ENCODE data around the gene LYRM4. TPM values are rescaled to one million over a fixed set of nuclear protein-coding genes. Genes with fewer than 3 reads are reported as not detected.

LYRM4 gene
- polyA plus RNA-seq, 1 donor from 2014 or later, result 29.3 TPM

DNA sequence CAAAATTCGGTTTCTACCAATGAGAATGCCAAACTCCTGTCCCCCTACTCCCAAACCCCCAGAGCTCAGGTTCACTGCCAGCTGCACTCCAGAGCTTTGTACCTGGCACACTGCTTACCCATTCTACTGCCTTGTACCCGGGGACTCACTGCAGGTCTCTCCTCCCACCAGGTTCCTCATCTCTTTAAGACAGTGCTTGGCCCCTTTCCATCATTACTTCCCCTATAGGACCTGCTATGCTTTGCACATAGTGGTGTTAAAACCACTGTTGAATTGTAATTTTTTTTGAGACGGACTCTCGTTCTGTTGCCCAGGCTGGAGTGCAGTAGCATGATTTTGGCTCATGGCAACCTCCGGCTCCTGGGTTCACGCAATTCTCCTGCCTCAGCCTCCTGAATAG lies 25.9 kb downstream of the LYRM4 start:
- H3F3A ChIP-seq (ENCODE audit: insufficient read depth, low read length, poor library complexity, severe bottlenecking), result no peaks in the 10 kb centered on the region

DNA sequence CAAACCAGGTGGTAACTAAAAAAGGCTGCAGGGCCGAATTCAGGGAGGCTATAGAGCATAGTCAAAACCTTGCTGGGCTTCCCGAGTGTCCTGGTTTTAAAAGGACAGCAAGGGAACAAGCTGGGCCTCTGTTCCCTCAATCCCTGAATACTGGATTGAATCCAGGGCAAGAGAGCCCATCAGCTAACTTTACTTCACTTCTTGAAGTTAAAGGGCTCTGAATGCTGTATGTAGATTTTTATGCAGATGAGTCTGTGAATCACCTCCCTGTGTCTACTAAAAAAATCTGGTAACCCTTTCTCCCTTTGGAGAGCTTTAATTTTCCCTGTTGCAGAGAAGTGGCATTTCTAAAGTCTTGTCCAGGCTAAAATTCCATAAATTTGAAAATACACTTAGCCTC lies 29.5 kb downstream of the LYRM4 start:
- H3K27me3 ChIP-seq (ENCODE audit: insufficient read depth, low read depth, low read length), result no peaks in the 10 kb centered on the region
- no peaks in the 10 kb centered on the region for H3K9me3 ChIP-seq (ENCODE audit: low read length)
- H2AFZ ChIP-seq (ENCODE audit: low read depth, low read length), result no peak overlapping the region
- no peaks in the 10 kb centered on the region for H3K36me3 ChIP-seq (ENCODE audit: insufficient read depth, low read length)
- H3K4me2 ChIP-seq (ENCODE audit: low read length), result no peak overlapping the region
- no peak overlapping the region for H3K9ac ChIP-seq (ENCODE audit: low read length)
- H3K9me2 ChIP-seq (ENCODE audit: insufficient read depth, low read length), result no peaks in the 10 kb centered on the region
- no peaks in the 10 kb centered on the region for H4K20me1 ChIP-seq (ENCODE audit: insufficient read depth)
- no peak overlapping the region for H3K27ac ChIP-seq (ENCODE audit: low read length)
- no peaks in the 10 kb centered on the region for H3F3A ChIP-seq (ENCODE audit: insufficient read depth, low read length, poor library complexity, severe bottlenecking)
- no peaks in the 10 kb centered on the region for H3K79me2 ChIP-seq (replicated peaks; ENCODE audit: insufficient read depth, low read length)
- no peak overlapping the region for H3K4me3 ChIP-seq (ENCODE audit: low read length)
- TF ChIP-seq RAD21 (conservative IDR thresholded peaks at IDR 0.05), result no peak
- no peak for TF ChIP-seq EP300 (conservative IDR thresholded peaks at IDR 0.05; ENCODE audit: poor library complexity, severe bottlenecking)
- TF ChIP-seq EZH2 (IDR thresholded peaks at IDR 0.05; ENCODE audit: borderline replicate concordance, insufficient read depth, low read length, poor library complexity, severe bottlenecking), result no peak
- TF ChIP-seq TAF1 (IDR thresholded peaks at IDR 0.05; ENCODE audit: low read depth), result no peak
- no peak for TF ChIP-seq MXI1 (conservative IDR thresholded peaks at IDR 0.05; ENCODE audit: poor library complexity, severe bottlenecking)
- TF ChIP-seq REST (IDR thresholded peaks at IDR 0.05; ENCODE audit: borderline replicate concordance), result no peak
- TF ChIP-seq, protein P1, sequence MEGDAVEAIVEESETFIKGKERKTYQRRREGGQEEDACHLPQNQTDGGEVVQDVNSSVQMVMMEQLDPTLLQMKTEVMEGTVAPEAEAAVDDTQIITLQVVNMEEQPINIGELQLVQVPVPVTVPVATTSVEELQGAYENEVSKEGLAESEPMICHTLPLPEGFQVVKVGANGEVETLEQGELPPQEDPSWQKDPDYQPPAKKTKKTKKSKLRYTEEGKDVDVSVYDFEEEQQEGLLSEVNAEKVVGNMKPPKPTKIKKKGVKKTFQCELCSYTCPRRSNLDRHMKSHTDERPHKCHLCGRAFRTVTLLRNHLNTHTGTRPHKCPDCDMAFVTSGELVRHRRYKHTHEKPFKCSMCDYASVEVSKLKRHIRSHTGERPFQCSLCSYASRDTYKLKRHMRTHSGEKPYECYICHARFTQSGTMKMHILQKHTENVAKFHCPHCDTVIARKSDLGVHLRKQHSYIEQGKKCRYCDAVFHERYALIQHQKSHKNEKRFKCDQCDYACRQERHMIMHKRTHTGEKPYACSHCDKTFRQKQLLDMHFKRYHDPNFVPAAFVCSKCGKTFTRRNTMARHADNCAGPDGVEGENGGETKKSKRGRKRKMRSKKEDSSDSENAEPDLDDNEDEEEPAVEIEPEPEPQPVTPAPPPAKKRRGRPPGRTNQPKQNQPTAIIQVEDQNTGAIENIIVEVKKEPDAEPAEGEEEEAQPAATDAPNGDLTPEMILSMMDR (IDR thresholded peaks at IDR 0.05; ENCODE audit: poor library complexity, severe bottlenecking), result no peak
- no peak for TF ChIP-seq POLR2AphosphoS5 (IDR thresholded peaks at IDR 0.05)

More for the DNA sequence above, 25.9 kb downstream of the LYRM4 start:
- H3K9me2 ChIP-seq (ENCODE audit: insufficient read depth, low read length), result no peaks in the 10 kb centered on the region
- no peak overlapping the region for H3K9ac ChIP-seq (ENCODE audit: low read length)
- no peaks in the 10 kb centered on the region for H4K20me1 ChIP-seq (ENCODE audit: insufficient read depth)
- no peaks in the 10 kb centered on the region for H3K79me2 ChIP-seq (replicated peaks; ENCODE audit: insufficient read depth, low read length)
- no peak overlapping the region for H2AFZ ChIP-seq (ENCODE audit: low read depth, low read length)
- H3K27ac ChIP-seq (ENCODE audit: low read length), result no peak overlapping the region
- H3K9me3 ChIP-seq (ENCODE audit: low read length), result no peaks in the 10 kb centered on the region
- TF ChIP-seq, protein P1 (IDR thresholded peaks at IDR 0.05; ENCODE audit: poor library complexity, severe bottlenecking), result no peak
- TF ChIP-seq SMC3 (conservative IDR thresholded peaks at IDR 0.05; ENCODE audit: poor library complexity), result no peak
- no peak for TF ChIP-seq TAF1 (IDR thresholded peaks at IDR 0.05; ENCODE audit: low read depth)
- no peak for TF ChIP-seq RAD21 (conservative IDR thresholded peaks at IDR 0.05)
- TF ChIP-seq EZH2 (IDR thresholded peaks at IDR 0.05; ENCODE audit: borderline replicate concordance, insufficient read depth, low read length, poor library complexity, severe bottlenecking), result no peak
- TF ChIP-seq MXI1 (conservative IDR thresholded peaks at IDR 0.05; ENCODE audit: poor library complexity, severe bottlenecking), result no peak
- TF ChIP-seq EP300 (conservative IDR thresholded peaks at IDR 0.05; ENCODE audit: poor library complexity, severe bottlenecking), result no peak
- TF ChIP-seq POLR2AphosphoS5 (IDR thresholded peaks at IDR 0.05), result no peak
- no peak for TF ChIP-seq REST (IDR thresholded peaks at IDR 0.05; ENCODE audit: borderline replicate concordance)
- no peak overlapping the region for H3K4me2 ChIP-seq (ENCODE audit: low read length)
- no peaks in the 10 kb centered on the region for H3K27me3 ChIP-seq (ENCODE audit: insufficient read depth, low read depth, low read length)
- H3K4me3 ChIP-seq (ENCODE audit: low read length), result no peak overlapping the region
- no peaks in the 10 kb centered on the region for H3K36me3 ChIP-seq (ENCODE audit: insufficient read depth, low read length)

Measured in neural cell (in vitro differentiated cells).